NCI-H748 treated with DMSO at 0.1 percent for 48 hours (cell line): ENCODE measurements around the gene MFSD12.
"Not testable (repeated sequence)": the region's sequence is repeated elsewhere in the genome, so short reads cannot be mapped to it uniquely, and the experiment has no call there.

Experiments used
- DNase-seq: peaks from one replicate; lab custom pipeline; 2025; lab: John Stamatoyannopoulos, UW

MFSD12 gene

DNA sequence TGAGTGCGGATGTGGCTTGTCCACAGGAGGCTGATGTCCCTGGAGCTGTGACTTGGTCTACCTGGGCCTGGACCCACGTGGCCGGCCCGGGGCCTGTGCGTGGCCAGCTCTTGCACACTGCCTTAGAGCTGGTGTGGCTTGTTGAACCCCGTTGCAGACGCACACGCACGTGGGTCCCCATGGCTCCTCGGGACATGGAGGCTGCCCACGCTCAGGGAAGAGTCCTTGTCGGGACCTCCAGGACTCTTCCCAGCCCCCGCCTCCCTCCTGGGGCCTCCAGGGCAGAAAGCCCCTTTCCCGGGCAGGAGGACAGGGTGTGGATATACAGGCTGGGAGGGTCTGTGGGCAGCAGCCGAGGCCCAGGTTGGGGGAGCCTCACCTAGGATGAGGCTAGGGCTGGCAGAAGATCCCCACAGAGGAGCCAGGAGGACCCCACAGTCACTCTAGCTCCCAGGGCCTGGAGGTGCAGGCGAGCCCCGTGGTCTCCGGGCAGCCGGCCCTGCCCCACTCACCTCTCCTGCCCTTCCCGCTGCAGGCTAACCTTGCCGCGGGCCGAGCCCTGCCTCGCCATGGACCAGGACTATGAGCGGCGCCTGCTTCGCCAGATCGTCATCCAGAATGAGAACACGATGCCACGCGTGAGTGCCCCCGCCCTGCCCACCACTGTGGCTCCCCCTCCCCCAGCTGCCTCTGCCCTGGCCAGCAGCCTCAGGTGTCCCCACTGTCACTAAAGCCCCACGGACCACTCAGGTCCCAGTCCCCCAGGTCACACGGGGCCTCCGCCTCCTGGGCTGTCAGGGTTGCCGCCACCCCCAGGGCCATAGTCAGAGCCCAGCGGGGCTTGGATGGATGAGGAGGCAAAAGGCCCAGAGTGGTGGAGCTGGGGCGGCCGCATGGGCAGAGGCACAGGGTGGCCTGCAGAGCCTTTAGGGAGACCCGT is 34.7 kb downstream of the MFSD12 start:
- no peak for DNase-seq

DNA sequence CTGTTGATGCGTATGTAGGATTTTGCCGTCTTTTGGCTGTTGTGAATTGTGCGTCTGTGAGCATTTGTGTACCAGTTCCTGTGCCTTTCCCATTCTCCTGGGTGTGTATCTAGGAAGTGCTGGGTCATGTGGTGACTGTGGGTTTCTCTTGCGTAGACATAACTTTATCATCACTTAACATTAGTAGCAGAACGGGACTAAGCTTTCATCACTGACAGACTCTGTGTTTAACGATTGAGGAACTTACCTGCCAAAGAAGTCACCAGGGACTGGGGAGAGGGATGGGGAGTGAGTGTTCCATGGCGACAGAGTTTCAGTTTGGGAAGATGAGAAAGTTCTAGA is 36.3 kb downstream of the MFSD12 start:
- DNase-seq, result no peak

DNA sequence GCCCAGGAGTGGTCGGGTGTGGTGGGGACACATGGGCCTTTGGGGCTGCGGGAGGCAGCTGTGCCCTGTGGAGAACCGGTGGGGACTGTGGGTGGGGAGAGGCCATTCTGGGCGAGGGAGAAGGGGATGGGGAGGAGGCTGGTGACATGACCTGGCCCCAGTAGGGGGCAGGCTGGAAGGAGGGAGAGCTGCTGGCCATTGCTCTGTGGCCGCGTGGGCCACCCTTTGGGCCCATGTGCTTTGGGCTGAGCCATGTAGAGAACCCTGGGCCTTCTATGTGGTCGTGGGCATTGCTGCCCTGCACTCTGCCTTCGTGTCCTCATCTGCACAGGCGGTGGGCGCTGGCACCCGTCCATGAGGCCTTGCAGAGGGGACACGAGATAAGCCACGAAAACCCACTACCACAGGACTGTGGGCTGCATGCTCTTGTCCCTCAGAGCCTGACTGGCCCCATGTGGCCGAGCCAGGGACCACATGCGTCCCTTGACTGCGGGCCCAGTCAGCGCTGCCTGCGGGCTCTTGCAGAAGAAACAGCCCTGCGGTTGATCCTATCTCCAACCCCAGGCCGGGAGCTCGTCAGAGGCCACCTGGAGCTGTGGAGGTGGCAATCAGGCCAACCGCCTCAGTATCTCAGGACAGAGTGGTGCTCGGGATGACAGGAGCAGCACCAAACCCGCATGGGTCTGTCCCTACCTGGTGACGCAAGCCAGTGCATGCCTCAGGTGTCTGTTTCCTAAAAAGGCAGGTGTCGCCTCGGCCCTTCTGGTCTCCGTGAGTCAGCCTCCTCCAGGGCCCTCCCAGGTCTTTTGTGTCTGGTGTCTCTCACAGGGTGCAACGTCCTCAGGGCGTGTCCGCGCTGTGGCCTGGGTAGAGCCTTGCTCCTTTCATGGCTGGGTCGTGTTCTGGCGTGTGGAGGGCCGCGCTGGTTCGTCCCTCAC is 37.0 kb downstream of the MFSD12 start:
- no peak for DNase-seq

- DNase-seq, result no peak
Measured at GRCh38 chr19:3519126-3519525, 38.3 kb downstream of the MFSD12 start.

GRCh38 chr19:3518659-3519058 is 38.7 kb downstream of the MFSD12 start:
- DNase-seq, result no peak

GRCh38 chr19:3518255-3518654 is 39.1 kb downstream of the MFSD12 start:
- no peak for DNase-seq

DNA sequence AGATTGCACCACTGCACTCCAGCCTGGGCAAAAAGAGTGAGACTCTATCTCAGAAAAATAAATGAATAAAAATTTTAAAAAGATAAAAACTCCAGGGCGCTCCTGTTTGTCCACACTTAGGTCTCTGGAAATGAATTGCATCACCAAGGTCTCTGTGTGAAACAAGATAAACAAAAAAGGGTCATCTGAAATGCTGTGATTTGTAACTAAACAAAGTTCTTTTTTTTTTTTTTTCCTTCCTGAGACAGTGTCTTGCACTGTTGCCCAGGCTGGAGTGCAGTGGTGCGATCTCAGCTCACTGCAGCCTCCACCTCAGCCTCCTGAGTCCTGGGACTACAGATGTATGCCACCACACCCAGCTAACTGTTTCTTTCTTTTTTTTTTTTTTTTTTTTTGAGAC is 39.7 kb downstream of the MFSD12 start:
- no peak for DNase-seq

DNA sequence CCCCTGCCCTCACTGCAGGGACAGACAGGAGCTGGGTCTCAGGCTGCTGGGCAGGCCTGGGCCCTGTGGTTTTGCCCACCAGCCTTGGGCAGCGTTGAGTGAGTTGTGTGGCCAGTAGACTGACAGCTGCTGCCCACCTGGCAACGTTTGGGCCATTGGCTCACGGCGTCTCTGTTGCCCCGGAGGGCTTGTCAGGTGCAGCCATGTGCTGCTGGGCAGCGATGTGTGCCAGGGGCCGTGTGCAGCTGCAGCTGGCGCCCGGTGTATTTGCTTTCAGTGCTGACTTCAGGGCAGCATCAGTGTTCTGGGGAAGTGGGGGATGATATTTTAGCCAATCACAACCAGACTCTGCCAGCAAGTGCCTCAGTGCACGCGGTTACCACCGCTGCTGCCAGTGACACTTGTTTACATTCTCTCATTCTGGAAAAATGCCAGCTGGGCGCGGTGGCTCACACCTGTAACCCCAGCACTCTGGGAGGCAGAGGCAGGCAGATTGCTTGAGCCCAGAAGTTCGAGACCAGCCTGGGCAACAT is 40.6 kb downstream of the MFSD12 start:
- DNase-seq, result no peak

- DNase-seq, result no peak
Measured at GRCh38 chr19:3515891-3516422, 41.4 kb downstream of the MFSD12 start.

- DNase-seq, result no peak
Measured at GRCh38 chr19:3514930-3515329, 42.5 kb downstream of the MFSD12 start.

- no peak for DNase-seq
Measured at GRCh38 chr19:3513229-3514140, 43.9 kb downstream of the MFSD12 start.

DNA sequence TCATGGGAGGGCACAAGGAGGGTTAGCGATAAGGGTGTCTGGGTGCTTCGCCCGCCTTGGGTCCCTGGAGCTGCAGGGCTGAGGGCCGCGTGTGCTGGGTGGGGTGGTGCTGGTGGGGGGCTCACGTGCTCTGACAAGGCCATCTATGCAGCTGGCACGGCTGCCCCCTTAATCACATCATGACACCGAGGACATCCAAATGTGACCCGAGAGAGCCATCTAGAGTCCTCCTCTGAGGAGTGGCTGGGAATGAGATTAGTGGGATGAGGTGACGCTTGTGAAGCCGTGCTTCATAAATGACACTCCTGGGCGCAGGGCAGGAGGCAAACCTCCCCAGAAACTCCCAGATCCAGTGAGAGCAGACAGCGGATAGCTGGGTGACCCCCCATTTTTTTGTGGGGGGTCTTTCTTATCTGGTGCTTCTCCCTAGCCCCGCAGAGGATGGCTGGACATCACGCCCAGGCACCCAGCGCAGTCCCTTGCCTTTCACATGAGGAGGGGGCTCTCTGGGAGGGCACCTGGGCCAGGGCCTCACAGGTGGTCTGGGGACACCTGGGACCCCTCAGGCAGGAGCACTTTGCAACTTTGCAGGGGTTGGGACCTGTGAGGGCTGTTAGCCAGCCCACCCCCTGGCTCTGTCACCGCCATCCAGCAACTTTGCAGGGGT is 44.7 kb downstream of the MFSD12 start:
- no peak for DNase-seq

GRCh38 chr19:3511506-3512251 is 45.7 kb downstream of the MFSD12 start:
- DNase-seq, result no peak

DNA sequence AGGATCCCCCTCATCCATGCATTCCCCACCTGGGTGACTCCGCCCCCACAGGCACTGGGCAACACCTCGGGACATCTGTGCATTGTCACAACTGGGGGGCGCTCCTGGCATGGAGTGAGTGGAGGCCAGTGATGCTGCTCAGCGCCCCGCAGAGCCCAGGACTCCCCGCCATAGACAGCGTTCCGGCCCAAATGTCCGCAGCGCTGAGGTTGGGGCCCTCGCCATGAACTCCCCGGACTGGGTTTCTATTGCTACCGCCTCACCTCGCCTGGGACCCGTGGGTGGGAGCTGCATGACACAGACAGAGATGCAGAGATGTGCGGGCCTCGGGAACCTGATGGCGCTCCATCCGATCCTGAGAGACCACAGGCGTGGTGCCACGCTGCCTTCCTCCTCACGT is 46.7 kb downstream of the MFSD12 start:
- DNase-seq, result no peak

- no peak for DNase-seq
Measured at GRCh38 chr19:3509566-3509989, 47.8 kb downstream of the MFSD12 start.

DNA sequence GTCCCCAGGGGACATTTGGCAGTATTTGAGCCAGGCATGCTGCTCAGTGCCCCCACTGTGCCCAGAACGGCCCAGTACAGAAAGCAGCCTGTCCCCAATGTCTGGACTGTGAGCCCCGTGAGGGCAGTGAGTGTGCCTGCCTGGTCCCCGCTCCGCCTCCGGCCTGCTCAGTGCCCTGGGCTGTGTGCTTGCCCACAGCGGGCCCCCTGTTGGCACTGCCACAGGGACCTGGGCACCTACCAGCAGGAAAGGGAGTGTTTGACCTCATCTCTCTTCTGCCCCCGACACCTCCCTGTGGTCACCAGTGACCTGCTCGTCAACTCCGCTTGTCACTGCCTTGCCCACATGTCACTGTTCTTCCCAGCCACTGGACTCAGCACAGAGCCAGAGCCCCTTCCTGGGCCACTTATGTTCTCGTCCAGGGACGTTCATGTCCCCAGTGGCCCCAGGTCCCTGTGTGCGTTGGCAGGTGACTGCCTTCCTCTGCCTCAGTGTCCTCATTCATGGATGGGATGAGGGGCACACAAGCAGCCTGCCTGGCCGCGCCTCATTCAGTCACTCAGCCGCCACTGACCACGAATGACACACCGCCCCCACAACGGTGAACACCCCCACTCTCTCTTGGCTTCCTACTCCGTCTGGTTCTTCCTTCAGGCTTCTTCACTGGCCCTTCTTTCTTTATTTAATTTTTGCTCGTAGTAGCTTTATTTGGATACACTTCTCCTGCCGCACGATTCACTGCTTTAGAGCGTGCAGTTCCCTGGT is 48.4 kb downstream of the MFSD12 start:
- DNase-seq, result no peak

DNA sequence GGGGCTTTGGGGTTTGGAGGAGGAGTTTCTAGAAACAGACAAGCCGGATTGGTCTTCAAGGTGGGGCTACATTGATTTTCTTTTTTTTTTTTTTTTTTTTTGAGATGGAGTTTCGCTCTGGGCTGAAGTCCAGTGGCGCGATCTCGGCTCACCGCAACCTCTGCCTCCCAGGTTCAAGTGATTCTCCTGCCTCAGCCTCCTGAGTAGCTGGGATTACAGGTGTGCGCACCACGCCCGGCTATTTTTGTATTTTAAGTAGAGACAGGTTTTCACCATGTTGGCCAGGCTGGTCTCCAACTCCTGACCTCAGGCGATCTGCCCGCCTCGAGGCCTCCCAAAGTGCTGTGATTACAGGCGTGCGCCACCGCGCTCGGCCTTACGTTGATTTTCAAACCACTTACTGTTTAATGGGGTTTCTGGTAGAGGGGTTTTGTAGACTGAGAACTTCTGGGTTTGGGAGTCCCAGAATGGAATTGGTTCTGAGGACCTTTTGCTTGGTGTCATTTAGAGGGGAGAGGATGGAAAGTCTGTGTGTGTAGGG is 49.2 kb downstream of the MFSD12 start:
- not testable (repeated sequence) for DNase-seq

GRCh38 chr19:3507371-3508120 is 49.8 kb downstream of the MFSD12 start:
- no peak for DNase-seq
